C1 segment of cervical spinal cord (tissue), 14 donors: Measurements from ENCODE around the gene TMBIM6.
A peak's percentile ranks its signal among the peaks of the same experiment; 100 is the strongest.
"Not testable (repeated sequence)": the region's sequence is repeated elsewhere in the genome, so short reads cannot be mapped to it uniquely, and the experiment has no call there.

Experiments
- DNase-seq, 14 donors: peaks; one replicate each; lab custom pipeline; 2025; lab: John Stamatoyannopoulos, UW

TMBIM6 gene

GRCh38 chr12:49740930-49741881, at the start of gene TMBIM6:
Gene TMBIM6 (plus strand): TSS chr12:49741557. CDS start chr12:49752494, 10,937 bp downstream.
- DNase-seq, result peak; percentile 86 to 100 (median 98)

GRCh38 chr12:49692851-49693250, 48.5 kb upstream of the TMBIM6 start:
- DNase-seq, result no peak

GRCh38 chr12:49693931-49694444, 47.4 kb upstream of the TMBIM6 start:
- no peak for DNase-seq

GRCh38 chr12:49696723-49697122, 44.6 kb upstream of the TMBIM6 start:
- no peak for DNase-seq

GRCh38 chr12:49697808-49698207, 43.5 kb upstream of the TMBIM6 start:
- DNase-seq, result no peak

- DNase-seq, result peak in 7 of 14 donors; percentile 5 to 30 (median 14)
Observed at GRCh38 chr12:49698619-49699545, 42.5 kb upstream of the TMBIM6 start.

GRCh38 chr12:49702009-49702408, 39.3 kb upstream of the TMBIM6 start:
- DNase-seq, result no peak

- DNase-seq, result no peak
Observed at GRCh38 chr12:49702676-49703215, 38.6 kb upstream of the TMBIM6 start.

- peak in 2 of 14 donors; percentile 4 to 7 for DNase-seq
Observed at GRCh38 chr12:49703647-49704137, 37.7 kb upstream of the TMBIM6 start.

- peak in 11 of 14 donors; percentile 7 to 54 (median 20) for DNase-seq
Observed at GRCh38 chr12:49705479-49706134, 35.8 kb upstream of the TMBIM6 start.

GRCh38 chr12:49706351-49707127, 34.8 kb upstream of the TMBIM6 start:
- DNase-seq, result peak in 12 of 14 donors; percentile 23 to 77 (median 57)

GRCh38 chr12:49707128-49707811, 34.1 kb upstream of the TMBIM6 start, which contains the start of gene FMNL3:
Gene FMNL3 (minus strand): TSS chr12:49707405. CDS start chr12:49707180, 225 bp downstream.
- DNase-seq, result peak; percentile 49 to 97 (median 94)

GRCh38 chr12:49707812-49708147, 33.6 kb upstream of the TMBIM6 start:
- DNase-seq, result no peak

- DNase-seq, result no peak
Observed at GRCh38 chr12:49708851-49709250, 32.5 kb upstream of the TMBIM6 start.

- not testable (repeated sequence) for DNase-seq
Observed at GRCh38 chr12:49713952-49714351, 27.4 kb upstream of the TMBIM6 start.

GRCh38 chr12:49716553-49716952, 24.8 kb upstream of the TMBIM6 start:
- DNase-seq, result no peak

GRCh38 chr12:49717800-49718199, 23.6 kb upstream of the TMBIM6 start:
- DNase-seq, result not testable (repeated sequence)

GRCh38 chr12:49720214-49720613, 21.1 kb upstream of the TMBIM6 start:
- DNase-seq, result no peak

GRCh38 chr12:49721355-49721754, 20.0 kb upstream of the TMBIM6 start:
- DNase-seq, result not testable (repeated sequence)
